ENCODE measurements around the gene MUS81.
"Not testable (repeated sequence)": the region's sequence is repeated elsewhere in the genome, so short reads cannot be mapped to it uniquely, and the experiment has no call there.

MUS81 gene, protein sequence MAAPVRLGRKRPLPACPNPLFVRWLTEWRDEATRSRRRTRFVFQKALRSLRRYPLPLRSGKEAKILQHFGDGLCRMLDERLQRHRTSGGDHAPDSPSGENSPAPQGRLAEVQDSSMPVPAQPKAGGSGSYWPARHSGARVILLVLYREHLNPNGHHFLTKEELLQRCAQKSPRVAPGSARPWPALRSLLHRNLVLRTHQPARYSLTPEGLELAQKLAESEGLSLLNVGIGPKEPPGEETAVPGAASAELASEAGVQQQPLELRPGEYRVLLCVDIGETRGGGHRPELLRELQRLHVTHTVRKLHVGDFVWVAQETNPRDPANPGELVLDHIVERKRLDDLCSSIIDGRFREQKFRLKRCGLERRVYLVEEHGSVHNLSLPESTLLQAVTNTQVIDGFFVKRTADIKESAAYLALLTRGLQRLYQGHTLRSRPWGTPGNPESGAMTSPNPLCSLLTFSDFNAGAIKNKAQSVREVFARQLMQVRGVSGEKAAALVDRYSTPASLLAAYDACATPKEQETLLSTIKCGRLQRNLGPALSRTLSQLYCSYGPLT

GRCh38 chr11:65860278-65861164 is at the start of gene MUS81:
TSS of gene MUS81 (plus strand) at chr11:65860433. CDS start at chr11:65860754, 321 bp downstream.
- DNase-seq (ENCODE audit: low read depth): peak; percentile 99

- DNase-seq (ENCODE audit: low read depth): no peak
Measured at GRCh38 chr11:65811764-65812475, 48.3 kb upstream of the MUS81 start.

- DNase-seq (ENCODE audit: low read depth): no peak
Measured at GRCh38 chr11:65814131-65814985, 45.9 kb upstream of the MUS81 start.

GRCh38 chr11:65814986-65815565 is 45.2 kb upstream of the MUS81 start:
- DNase-seq (ENCODE audit: low read depth): no peak

GRCh38 chr11:65816696-65817095 is 43.5 kb upstream of the MUS81 start:
- no peak for DNase-seq (ENCODE audit: low read depth)

- DNase-seq (ENCODE audit: low read depth): no peak
Measured at GRCh38 chr11:65817312-65817834, 42.9 kb upstream of the MUS81 start.

GRCh38 chr11:65817835-65818680 is 42.2 kb upstream of the MUS81 start:
- peak; percentile 74 for DNase-seq (ENCODE audit: low read depth)

GRCh38 chr11:65821107-65821506 is 39.1 kb upstream of the MUS81 start:
- no peak for DNase-seq (ENCODE audit: low read depth)

- no peak for DNase-seq (ENCODE audit: low read depth)
Measured at GRCh38 chr11:65822776-65823528, 37.3 kb upstream of the MUS81 start.

- DNase-seq (ENCODE audit: low read depth): no peak
Measured at GRCh38 chr11:65826984-65827735, 33.1 kb upstream of the MUS81 start.

DNA sequence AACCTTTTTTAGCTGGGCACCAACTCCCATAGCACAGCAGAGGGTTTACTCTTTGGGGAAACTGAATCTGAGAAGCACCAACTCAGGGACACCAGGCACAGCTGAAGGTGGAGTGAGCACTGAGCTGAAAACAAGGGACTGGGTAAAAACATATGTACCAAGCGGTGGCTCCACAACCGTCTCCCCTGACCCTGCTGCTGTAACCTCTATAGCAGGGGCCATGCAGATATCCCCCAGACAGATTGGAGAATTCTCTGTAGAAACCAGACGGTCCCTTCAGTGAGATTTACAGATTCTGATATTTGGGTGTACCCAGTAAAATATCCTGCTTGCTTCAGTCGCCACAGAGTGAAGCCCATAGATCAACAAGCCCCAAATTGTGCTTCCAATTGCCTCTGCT is 30.8 kb upstream of the MUS81 start:
- DNase-seq (ENCODE audit: low read depth): no peak

DNA sequence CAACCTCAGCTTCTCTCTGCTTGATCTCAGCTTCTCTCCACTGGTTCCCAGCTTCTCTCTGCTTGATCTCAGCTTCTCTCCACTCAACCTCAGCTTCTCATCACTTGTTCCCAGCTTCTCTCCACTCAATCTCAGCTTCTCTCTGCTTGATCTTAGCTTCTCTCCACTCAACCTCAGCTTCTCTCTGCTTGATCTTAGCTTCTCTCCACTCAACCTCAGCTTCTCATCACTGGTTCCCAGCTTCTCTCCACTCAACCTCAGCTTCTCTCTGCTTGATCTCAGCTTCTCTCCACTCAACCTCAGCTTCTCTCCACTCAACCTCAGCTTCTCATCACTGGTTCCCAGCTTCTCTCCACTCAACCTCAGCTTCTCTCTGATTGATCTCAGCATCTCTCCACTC is 28.0 kb upstream of the MUS81 start:
- DNase-seq (ENCODE audit: low read depth): not testable (repeated sequence)

GRCh38 chr11:65833297-65834030 is 26.8 kb upstream of the MUS81 start, which contains the start of gene SNX32:
TSS of gene SNX32 (plus strand) at chr11:65833963. CDS start at chr11:65834066, 103 bp downstream.
- peak; percentile 83 for DNase-seq (ENCODE audit: low read depth)

DNA sequence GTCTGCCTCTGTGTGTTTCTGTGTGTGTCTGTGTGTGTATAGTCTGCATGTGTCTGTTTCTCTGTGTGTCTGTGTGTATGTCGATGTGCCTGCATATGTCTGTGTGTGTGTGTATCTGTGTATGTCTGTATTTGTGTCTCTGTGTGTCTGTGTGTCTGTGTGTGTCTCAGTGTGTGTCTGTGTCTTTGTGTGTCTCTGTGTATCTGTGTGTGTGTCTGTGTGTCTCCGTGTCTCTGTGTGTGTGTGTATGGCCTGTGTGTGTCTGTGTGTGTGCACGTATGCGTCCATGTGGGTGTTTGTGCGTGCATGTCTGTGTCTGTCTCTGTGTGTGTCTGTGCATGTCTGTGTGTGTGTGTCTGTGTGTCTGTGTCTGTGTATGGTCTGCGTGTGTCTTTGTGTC is 26.0 kb upstream of the MUS81 start:
- no peak for DNase-seq (ENCODE audit: low read depth)

- DNase-seq (ENCODE audit: low read depth): no peak
Measured at GRCh38 chr11:65842144-65842543, 18.1 kb upstream of the MUS81 start.

- DNase-seq (ENCODE audit: low read depth): no peak
Measured at GRCh38 chr11:65843811-65844210, 16.4 kb upstream of the MUS81 start.

DNA sequence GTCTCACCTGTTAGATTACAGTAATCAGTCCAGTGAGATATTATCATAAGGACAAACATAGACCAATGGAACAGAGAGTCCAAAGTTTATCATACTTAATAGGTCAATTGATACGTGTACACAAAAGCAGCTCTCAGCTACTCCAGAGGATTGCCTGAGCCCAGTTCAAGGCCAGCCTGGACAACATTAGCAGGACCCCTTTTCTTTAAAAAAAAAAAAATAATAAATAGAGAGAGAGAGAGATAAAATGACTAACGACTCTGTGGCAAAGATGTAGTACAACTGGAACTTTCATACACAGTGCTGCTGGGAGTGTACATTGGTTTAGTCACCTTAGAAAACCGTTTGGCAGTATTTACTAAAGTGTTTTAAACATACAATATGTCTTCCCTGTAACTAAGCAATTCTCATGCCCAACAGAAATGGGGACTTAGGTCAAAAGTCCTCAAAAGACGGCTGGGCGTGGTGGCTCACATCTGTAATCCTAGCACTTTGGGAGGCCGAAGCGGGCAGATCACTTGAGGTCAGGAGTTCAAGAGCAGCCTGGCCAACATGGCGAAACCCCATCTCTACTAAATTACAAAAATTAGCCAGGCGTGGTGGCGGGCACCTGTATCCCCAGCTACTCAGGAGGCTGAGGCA is 15.9 kb upstream of the MUS81 start:
- no peak for DNase-seq (ENCODE audit: low read depth)

Data from CMK (cell line).